Measurements from ENCODE around the gene FBN1. TPM values are rescaled to one million over a fixed set of nuclear protein-coding genes. Genes with fewer than 3 reads are reported as not detected.
A peak's percentile ranks its signal among the peaks of the same experiment; 100 is the strongest.

The FBN1 gene
- total RNA-seq, 1 donor from 2014 or later: 102 TPM

GRCh38 chr15:48384616-48385015, 260.9 kb downstream of the FBN1 start:
- no peak overlapping the region for H3K27ac ChIP-seq
- no peak for TF ChIP-seq POLR2A (IDR thresholded peaks at IDR 0.05)
- no peak for TF ChIP-seq CTCF (IDR thresholded peaks at IDR 0.05)
- no peak for TF ChIP-seq POLR2AphosphoS5 (IDR thresholded peaks at IDR 0.05; ENCODE audit: insufficient read depth in 1 of 2, low read depth in 1 of 2)
- H3K9me3 ChIP-seq: no peaks in the 10 kb centered on the region
- intact Hi-C loops (cut with DNase I): no loop called here
- H3K4me1 ChIP-seq: peaks cover 33% of the 10 kb centered on the region
- peak in 1 of 2 donors; percentile 54 for DNase-seq (ENCODE audit: extremely low spot score in 2 of 2)
- no peaks in the 10 kb centered on the region for H3K36me3 ChIP-seq
- no peaks in the 10 kb centered on the region for H3K27me3 ChIP-seq
- no peak overlapping the region for H3K4me3 ChIP-seq

- Histone ChIP-seq H3K4me3 (no peak overlapping the region), H3K9me3 (no peaks in the 10 kb centered on the region)
- TF ChIP-seq POLR2AphosphoS5 (IDR thresholded peaks at IDR 0.05; ENCODE audit: insufficient read depth in 1 of 2, low read depth in 1 of 2) (no peak), POLR2A (IDR thresholded peaks at IDR 0.05) (no peak), CTCF (IDR thresholded peaks at IDR 0.05) (no peak)
Measured at GRCh38 chr15:48383031-48383430, 262.5 kb downstream of the FBN1 start.

GRCh38 chr15:48381861-48382260, 263.6 kb downstream of the FBN1 start:
- Histone ChIP-seq H3K4me3 (no peak overlapping the region), H3K27ac (no peak overlapping the region), H3K36me3 (no peaks in the 10 kb centered on the region), H3K9me3 (no peaks in the 10 kb centered on the region), H3K4me1 (peaks cover 16% of the 10 kb centered on the region), H3K27me3 (no peaks in the 10 kb centered on the region)
- TF ChIP-seq CTCF (IDR thresholded peaks at IDR 0.05) (no peak), POLR2A (IDR thresholded peaks at IDR 0.05) (no peak), POLR2AphosphoS5 (IDR thresholded peaks at IDR 0.05; ENCODE audit: insufficient read depth in 1 of 2, low read depth in 1 of 2) (no peak)
- intact Hi-C loops (cut with DNase I): no loop called here
- no peak for DNase-seq (ENCODE audit: extremely low spot score in 2 of 2)

More at GRCh38 chr15:48383031-48383430, 262.5 kb downstream of the FBN1 start:
- Histone ChIP-seq H3K36me3 (no peaks in the 10 kb centered on the region), H3K4me1 (peaks cover 17% of the 10 kb centered on the region), H3K27me3 (no peaks in the 10 kb centered on the region), H3K27ac (no peak overlapping the region)
- DNase-seq (ENCODE audit: extremely low spot score in 2 of 2): peak in 1 of 2 donors; percentile 22
- intact Hi-C loops (cut with DNase I): no loop called here

- intact Hi-C loops (cut with DNase I): no loop called here
- Histone ChIP-seq H3K36me3 (no peaks in the 10 kb centered on the region), H3K4me1 (peaks cover 10% of the 10 kb centered on the region), H3K4me3 (no peak overlapping the region), H3K27me3 (no peaks in the 10 kb centered on the region), H3K9me3 (no peaks in the 10 kb centered on the region), H3K27ac (no peak overlapping the region)
- DNase-seq (ENCODE audit: extremely low spot score in 2 of 2): peak in 1 of 2 donors; percentile 29
- no peak for TF ChIP-seq CTCF (IDR thresholded peaks at IDR 0.05)
- no peak for TF ChIP-seq POLR2A (IDR thresholded peaks at IDR 0.05)
- TF ChIP-seq POLR2AphosphoS5 (IDR thresholded peaks at IDR 0.05; ENCODE audit: insufficient read depth in 1 of 2, low read depth in 1 of 2): no peak
Measured at GRCh38 chr15:48380198-48380597, 265.3 kb downstream of the FBN1 start.

- Histone ChIP-seq H3K9me3 (no peaks in the 10 kb centered on the region), H3K4me3 (no peak overlapping the region), H3K27me3 (no peaks in the 10 kb centered on the region), H3K27ac (no peak overlapping the region), H3K4me1 (no peaks in the 10 kb centered on the region), H3K36me3 (no peaks in the 10 kb centered on the region)
- DNase-seq (ENCODE audit: extremely low spot score in 2 of 2): peak in 1 of 2 donors; percentile 77
- TF ChIP-seq POLR2A (IDR thresholded peaks at IDR 0.05): no peak
- no peak for TF ChIP-seq POLR2AphosphoS5 (IDR thresholded peaks at IDR 0.05; ENCODE audit: insufficient read depth in 1 of 2, low read depth in 1 of 2)
- TF ChIP-seq CTCF (IDR thresholded peaks at IDR 0.05): no peak
- intact Hi-C loops (cut with DNase I): no loop called here
Measured at GRCh38 chr15:48375767-48376166, 269.7 kb downstream of the FBN1 start.

Data from vagina (tissue), 2 donors.